HT1080 (cell line): Measurements from ENCODE around the gene IP6K3. TPM values are rescaled to one million over a fixed set of nuclear protein-coding genes. Genes with fewer than 3 reads are reported as not detected.

Experiments
- DNase-seq: peaks from one replicate; pipeline ENCODE4 v3.0.0-alpha.2; 2015; ENCODE audit warnings: low read depth
- total RNA-seq: library from RNA; depleted of rRNA; stranded (reverse); fragments of >200 nt; shearing (Covaris generic); gene quantifications from 2 replicates; pipeline ENCODE4 v1.2.3, GENCODE V29; 2014

Gene IP6K3
- total RNA-seq, 1 experiment from 2014 or later, result not detected

GRCh38 chr6:33740794-33741193, 5.9 kb downstream of the IP6K3 start:
- DNase-seq, result no peak

- no peak for DNase-seq
These were observed 6.5 kb downstream of the IP6K3 start for GRCh38 chr6:33740204-33740608.

- DNase-seq, result no peak
These were observed 7.1 kb downstream of the IP6K3 start for GRCh38 chr6:33739571-33739970.

GRCh38 chr6:33738879-33739278, 7.8 kb downstream of the IP6K3 start:
- no peak for DNase-seq

GRCh38 chr6:33738153-33738552, 8.6 kb downstream of the IP6K3 start:
- DNase-seq, result no peak

- no peak for DNase-seq
These were observed 9.3 kb downstream of the IP6K3 start for GRCh38 chr6:33737267-33738026.

GRCh38 chr6:33735216-33735615, 11.5 kb downstream of the IP6K3 start:
- DNase-seq, result no peak

- no peak for DNase-seq
These were observed 13.0 kb downstream of the IP6K3 start for GRCh38 chr6:33733709-33734007.

GRCh38 chr6:33732817-33733708, 13.6 kb downstream of the IP6K3 start:
- DNase-seq, result peak; percentile 38

GRCh38 chr6:33732385-33732784, 14.3 kb downstream of the IP6K3 start:
- no peak for DNase-seq

GRCh38 chr6:33731751-33732282, 14.9 kb downstream of the IP6K3 start:
- DNase-seq, result no peak

- DNase-seq, result no peak
These were observed 15.7 kb downstream of the IP6K3 start for GRCh38 chr6:33731035-33731434.

- DNase-seq, result no peak
These were observed 16.1 kb downstream of the IP6K3 start for GRCh38 chr6:33730611-33731010.

GRCh38 chr6:33729059-33729458, 17.6 kb downstream of the IP6K3 start:
- DNase-seq, result no peak

GRCh38 chr6:33728438-33728837, 18.3 kb downstream of the IP6K3 start:
- DNase-seq, result no peak

- DNase-seq, result no peak
These were observed 18.8 kb downstream of the IP6K3 start for GRCh38 chr6:33727932-33728331.

- no peak for DNase-seq
These were observed 19.6 kb downstream of the IP6K3 start for GRCh38 chr6:33727126-33727525.

- DNase-seq, result no peak
These were observed 20.0 kb downstream of the IP6K3 start for GRCh38 chr6:33726696-33727095.

GRCh38 chr6:33725891-33726673, 20.6 kb downstream of the IP6K3 start:
- no peak for DNase-seq

GRCh38 chr6:33725222-33725621, 21.5 kb downstream of the IP6K3 start:
- no peak for DNase-seq
